SIG-M5 treated with dmso at 0.1 percent for 504 hours (cell line): ENCODE data around the gene PKP4.

Experiments
- DNase-seq: peaks from one replicate; lab custom pipeline; 2025; ENCODE audit not compliant: unreplicated experiment; lab: John Stamatoyannopoulos, UW

PKP4 gene

DNA sequence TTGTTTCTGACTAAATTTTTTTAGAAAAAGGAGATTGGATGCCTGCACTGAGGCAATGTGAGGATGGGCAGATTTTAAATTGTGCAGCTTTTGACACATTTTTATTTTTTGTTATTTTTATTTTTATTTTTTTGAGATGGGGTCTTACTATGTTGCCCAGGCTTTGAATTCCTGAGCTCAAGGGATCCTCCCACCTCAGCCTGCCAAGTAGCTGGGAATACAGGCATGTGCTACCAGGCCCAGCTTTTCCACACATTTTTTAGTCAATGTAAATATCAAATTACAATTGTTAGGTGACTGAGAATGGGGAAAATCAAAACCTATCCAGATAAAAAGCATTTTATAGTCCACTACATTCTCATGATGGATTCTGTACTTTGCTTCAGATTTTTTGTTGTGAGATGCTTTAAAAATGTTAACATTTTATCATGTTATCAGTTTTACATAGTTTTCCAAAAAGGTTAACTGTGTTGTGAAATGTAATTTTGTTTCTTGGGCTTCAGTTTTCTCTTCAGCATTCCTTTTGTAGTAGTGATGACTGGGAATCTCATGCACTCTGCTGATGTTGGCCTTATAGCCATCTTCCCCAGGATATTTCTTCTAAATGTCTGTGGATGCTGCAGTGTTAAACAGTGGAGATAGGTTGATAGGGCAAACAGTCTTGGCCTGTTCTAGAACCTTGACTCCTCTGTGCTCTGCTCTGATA, 41.4 kb downstream of the PKP4 start:
- no peak for DNase-seq

- DNase-seq, result no peak
Observed at GRCh38 chr2:158498749-158499136, 42.0 kb downstream of the PKP4 start.

DNA sequence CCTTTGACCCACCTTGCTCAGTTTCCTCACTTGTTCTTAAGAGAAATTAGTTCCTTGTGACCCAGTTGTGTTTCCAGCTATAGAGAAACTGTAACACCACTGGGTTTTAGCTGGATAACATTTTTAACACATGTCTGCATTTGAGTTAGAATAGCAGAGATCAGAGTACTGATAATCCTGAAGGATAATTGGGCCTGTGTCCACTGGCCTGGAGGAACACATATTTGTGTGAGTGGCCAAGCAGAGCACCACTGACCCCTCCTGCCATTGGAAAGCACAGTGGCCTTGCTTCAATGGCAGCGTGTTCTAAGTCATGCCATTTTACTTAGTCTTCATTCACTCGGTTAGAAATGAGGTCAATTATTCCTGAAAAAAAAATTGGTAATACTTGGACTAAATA, 42.6 kb downstream of the PKP4 start:
- DNase-seq, result no peak

DNA sequence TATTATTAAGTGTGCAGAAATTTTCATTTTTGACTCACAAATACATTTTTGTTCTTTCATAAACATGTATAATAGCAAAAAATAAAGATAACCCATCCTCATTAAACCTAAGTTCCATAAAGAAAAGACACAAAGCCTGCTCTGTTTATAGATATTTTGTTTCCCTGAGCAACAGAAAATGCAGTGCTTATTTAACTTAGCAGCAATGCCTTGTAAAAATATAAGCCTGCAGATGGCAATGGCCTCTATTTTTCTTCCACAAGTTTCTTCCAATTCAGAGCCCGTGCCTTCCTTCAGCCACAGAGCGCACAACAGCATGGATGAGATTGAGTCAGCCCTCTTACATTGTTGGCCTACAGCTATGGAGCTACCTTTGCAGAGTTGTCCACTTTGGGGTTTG, 43.6 kb downstream of the PKP4 start:
- DNase-seq, result no peak

DNA sequence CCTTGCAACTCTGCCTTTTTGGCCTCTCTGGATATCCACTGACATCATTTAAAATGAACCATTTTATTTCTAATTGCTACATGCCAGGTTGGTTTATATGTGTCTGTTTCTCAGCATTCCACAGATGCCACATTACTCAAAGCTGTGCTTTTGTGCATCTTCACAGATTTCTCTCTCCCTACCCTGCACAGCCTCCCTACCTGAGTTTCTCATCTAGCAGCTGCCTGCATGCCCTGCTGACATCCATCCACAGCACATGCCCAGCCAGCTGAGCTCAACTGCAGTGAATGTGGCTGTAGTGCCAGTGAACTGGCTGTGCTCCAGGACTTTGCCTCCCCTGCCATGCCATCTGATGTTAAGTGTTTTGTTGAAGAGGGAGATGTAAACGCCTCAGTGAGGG, 44.5 kb downstream of the PKP4 start:
- no peak for DNase-seq

- peak; percentile 8 for DNase-seq
Observed at GRCh38 chr2:158502974-158503373, 46.2 kb downstream of the PKP4 start.

GRCh38 chr2:158504088-158504487, 47.3 kb downstream of the PKP4 start:
- DNase-seq, result no peak

DNA sequence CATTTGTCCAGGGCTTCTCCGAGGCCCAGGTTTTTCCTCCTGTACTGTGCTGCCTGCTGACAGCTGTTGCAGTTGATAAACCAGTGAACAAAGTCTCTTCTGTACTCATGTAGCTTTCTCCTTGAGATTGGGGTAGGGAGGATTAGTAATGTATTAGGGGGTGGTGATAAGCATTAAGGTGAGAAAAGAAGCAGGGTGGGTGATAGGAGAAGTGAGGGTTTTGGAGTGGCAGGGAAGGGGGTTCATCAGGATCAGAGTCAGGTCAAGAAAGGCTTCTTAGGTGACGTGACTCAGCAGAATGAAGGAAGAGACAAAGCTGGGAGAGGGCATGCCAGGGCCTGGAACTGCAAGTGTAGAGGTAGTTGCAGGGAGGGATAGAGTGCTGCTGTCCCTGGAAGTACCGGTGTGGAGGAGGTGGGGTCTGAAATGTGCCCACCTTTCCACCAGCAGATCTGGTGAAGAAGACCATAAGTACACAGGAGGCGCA, 48.7 kb downstream of the PKP4 start:
- DNase-seq, result no peak

- no peak for DNase-seq
Observed at GRCh38 chr2:158507141-158507540, 50.4 kb downstream of the PKP4 start.

GRCh38 chr2:158507679-158508078, 50.9 kb downstream of the PKP4 start:
- no peak for DNase-seq

- no peak for DNase-seq
Observed at GRCh38 chr2:158509928-158510797, 53.4 kb downstream of the PKP4 start.

GRCh38 chr2:158510887-158511286, 54.1 kb downstream of the PKP4 start:
- no peak for DNase-seq

GRCh38 chr2:158511706-158512105, 55.0 kb downstream of the PKP4 start:
- DNase-seq, result no peak

GRCh38 chr2:158512323-158512722, 55.6 kb downstream of the PKP4 start:
- DNase-seq, result no peak

GRCh38 chr2:158513841-158514240, 57.1 kb downstream of the PKP4 start:
- DNase-seq, result no peak

- DNase-seq, result peak; percentile 45
Observed at GRCh38 chr2:158518084-158518483, 61.3 kb downstream of the PKP4 start.

DNA sequence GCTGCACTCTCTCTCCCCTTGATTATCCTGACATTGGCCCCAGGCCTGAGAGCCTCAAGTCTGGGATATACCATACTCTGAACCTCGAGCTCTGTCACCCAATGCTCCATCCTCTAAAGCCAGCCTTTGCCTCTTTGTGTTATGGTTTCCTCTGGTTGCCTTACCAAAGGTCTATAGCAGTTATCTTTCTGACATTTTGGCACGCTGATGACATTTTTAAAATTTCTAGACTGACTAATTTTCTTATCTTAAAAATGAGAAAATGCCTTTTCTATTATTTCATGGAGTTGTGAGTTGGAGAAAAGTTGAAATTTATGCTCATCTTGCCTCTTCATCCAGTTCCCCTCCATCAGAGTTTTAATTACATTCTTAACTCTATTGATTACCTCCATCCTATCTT, 62.7 kb downstream of the PKP4 start:
- DNase-seq, result no peak

DNA sequence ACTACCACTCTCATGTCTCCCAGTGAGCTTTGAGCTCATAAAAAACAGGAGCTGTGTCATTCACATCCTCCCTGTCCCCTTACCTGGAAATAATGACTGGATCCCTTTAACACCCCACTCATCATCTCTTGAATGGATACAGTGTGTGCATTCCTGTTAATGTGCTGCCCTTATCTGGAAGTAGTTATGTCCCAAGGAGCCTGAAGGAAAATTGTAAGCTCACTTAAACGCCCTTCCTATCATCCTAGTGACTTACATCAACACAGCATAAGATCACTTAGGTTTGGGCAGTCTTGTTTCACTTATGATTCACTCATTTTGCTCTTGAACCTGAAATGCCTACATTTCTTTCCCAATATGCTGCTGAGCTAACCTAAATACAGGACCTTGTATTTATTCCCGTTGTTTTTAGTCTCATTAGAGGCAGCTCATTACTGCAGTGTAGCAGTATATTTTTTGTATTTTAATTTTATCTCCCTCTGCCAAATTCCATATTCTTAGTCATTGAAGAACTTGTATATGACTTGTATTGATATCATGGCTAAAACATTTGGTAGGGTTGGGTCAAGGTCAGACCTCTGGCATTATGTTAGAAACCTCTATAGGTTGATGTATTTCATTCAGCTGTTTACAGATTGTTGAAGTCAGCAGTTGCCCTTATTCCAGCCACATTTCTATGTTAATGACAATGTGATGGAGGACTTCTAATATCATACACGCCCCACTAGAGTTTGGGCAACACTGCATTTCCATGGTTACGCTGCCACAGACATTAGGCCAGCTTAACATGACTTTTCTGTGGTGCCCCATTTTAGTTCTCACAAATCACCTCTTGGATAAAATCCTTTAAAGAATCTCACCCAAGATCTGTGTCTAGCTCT, 72.9 kb downstream of the PKP4 start:
- no peak for DNase-seq

DNA sequence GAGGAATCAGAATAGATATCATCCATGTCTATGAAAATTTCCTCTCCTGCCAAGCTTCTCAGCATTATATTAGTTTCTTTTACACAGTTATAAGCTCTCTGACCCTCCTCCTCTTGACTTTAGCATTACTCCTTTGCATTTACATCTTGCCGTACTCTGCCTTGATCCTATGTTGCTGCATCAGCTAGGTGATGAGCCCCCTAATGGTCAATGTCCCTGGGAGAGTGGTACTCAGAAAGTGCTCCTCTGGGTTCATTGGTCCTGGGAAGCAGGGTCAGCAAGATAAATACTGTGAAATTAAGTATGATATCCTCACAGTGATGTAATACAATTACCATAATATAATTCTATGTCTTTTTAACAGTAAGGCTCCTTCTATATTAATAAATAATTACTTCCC, 74.1 kb downstream of the PKP4 start:
- DNase-seq, result no peak

GRCh38 chr2:158533009-158533408, 76.3 kb downstream of the PKP4 start:
- DNase-seq, result no peak
